ENCODE results near the gene SUN5. TPM values are rescaled to one million over a fixed set of nuclear protein-coding genes. Genes with fewer than 3 reads are reported as not detected.

Gene SUN5
- total RNA-seq, 3 donors from 2014 or later, result not detected

- Histone ChIP-seq H3K36me3 (ENCODE audit: low read depth) (no peaks in the 10 kb centered on the region), H3K4me1 (ENCODE audit: low read depth) (no peaks in the 10 kb centered on the region), H3K9me3 (no peaks in the 10 kb centered on the region), H3K4me3 (no peak overlapping the region)
- ATAC-seq, result no peak
- intact Hi-C loops (cut with DNase I, micrococcal nuclease), result no loop called here
- DNase-seq, result no peak
- no peak for TF ChIP-seq CTCF (IDR thresholded peaks at IDR 0.05)
These were observed 29.9 kb upstream of the SUN5 start for GRCh38 chr20:33034115-33034514.

- DNase-seq (no peak), ATAC-seq (no peak)
- intact Hi-C loops (cut with DNase I, micrococcal nuclease), result no loop called here
- H3K4me3 ChIP-seq, result no peak overlapping the region
- H3K36me3 ChIP-seq (ENCODE audit: low read depth), result no peaks in the 10 kb centered on the region
- no peaks in the 10 kb centered on the region for H3K4me1 ChIP-seq (ENCODE audit: low read depth)
- no peaks in the 10 kb centered on the region for H3K9me3 ChIP-seq
- TF ChIP-seq CTCF (IDR thresholded peaks at IDR 0.05), result no peak
These were observed 29.1 kb upstream of the SUN5 start for GRCh38 chr20:33033381-33033780.

- H3K9me3 ChIP-seq, result no peaks in the 10 kb centered on the region
- intact Hi-C loops (cut with DNase I, micrococcal nuclease), result no loop called here
- H3K4me3 ChIP-seq, result no peak overlapping the region
- no peak for TF ChIP-seq CTCF (IDR thresholded peaks at IDR 0.05)
- H3K36me3 ChIP-seq (ENCODE audit: low read depth), result no peaks in the 10 kb centered on the region
- no peaks in the 10 kb centered on the region for H3K4me1 ChIP-seq (ENCODE audit: low read depth)
- DNase-seq (no peak), ATAC-seq (no peak)
These were observed 28.3 kb upstream of the SUN5 start for GRCh38 chr20:33032555-33032954.

GRCh38 chr20:33031531-33031930 lies 27.3 kb upstream of the SUN5 start, which contains the start of gene BPIFB6:
Gene BPIFB6 (plus strand): TSS chr20:33031648. CDS start chr20:33031648, 0 bp downstream.
- no peak for TF ChIP-seq CTCF (IDR thresholded peaks at IDR 0.05)
- intact Hi-C loops (cut with DNase I, micrococcal nuclease), result no loop called here
- H3K36me3 ChIP-seq (ENCODE audit: low read depth), result no peaks in the 10 kb centered on the region
- DNase-seq (no peak), ATAC-seq (no peak)
- H3K4me3 ChIP-seq, result no peak within 1 kb of the TSS
- H3K9me3 ChIP-seq, result no peaks in the 10 kb centered on the region
- H3K4me1 ChIP-seq (ENCODE audit: low read depth), result no peaks in the 10 kb centered on the region

GRCh38 chr20:33030569-33030968 lies 26.3 kb upstream of the SUN5 start:
- no peak for ATAC-seq
- no peaks in the 10 kb centered on the region for H3K4me1 ChIP-seq (ENCODE audit: low read depth)
- no peak for TF ChIP-seq CTCF (IDR thresholded peaks at IDR 0.05)
- intact Hi-C loops (cut with DNase I, micrococcal nuclease), result no loop called here
- H3K36me3 ChIP-seq (ENCODE audit: low read depth), result no peaks in the 10 kb centered on the region
- H3K9me3 ChIP-seq, result no peaks in the 10 kb centered on the region
- no peak overlapping the region for H3K4me3 ChIP-seq
- DNase-seq, result no peak

GRCh38 chr20:33030076-33030475 lies 25.8 kb upstream of the SUN5 start:
- H3K36me3 ChIP-seq (ENCODE audit: low read depth), result no peaks in the 10 kb centered on the region
- intact Hi-C loops (cut with DNase I, micrococcal nuclease), result no loop called here
- no peak overlapping the region for H3K4me3 ChIP-seq
- ATAC-seq (no peak), DNase-seq (no peak)
- no peak for TF ChIP-seq CTCF (IDR thresholded peaks at IDR 0.05)
- H3K4me1 ChIP-seq (ENCODE audit: low read depth), result no peaks in the 10 kb centered on the region
- H3K9me3 ChIP-seq, result no peaks in the 10 kb centered on the region

All from mucosa of descending colon (tissue), 3 donors.